Karpas-422 (cell line): ENCODE results near the gene STK33. TPM values are rescaled to one million over a fixed set of nuclear protein-coding genes. Genes with fewer than 3 reads are reported as not detected.

Source experiments
- DNase-seq: peaks from one replicate; pipeline ENCODE4 v3.0.0-alpha.2; 2015
- H2AFZ ChIP-seq: fragments of 200-600 bp; sonication (generic); 2 replicates; pipeline ENCODE4 v1.6.1; 2014; ENCODE audit warnings: antibody characterized with exemption, low read length, mixed read lengths
- H3K27ac ChIP-seq: fragments of 200-600 bp; sonication (generic); 2 replicates; pipeline ENCODE4 v1.5.1; 2014; ENCODE audit warnings: mild to moderate bottlenecking, low read length, moderate library complexity
- H3K27me3 ChIP-seq: fragments of 200-600 bp; sonication (generic); 2 replicates; pipeline ENCODE4 v1.6.1; 2014; ENCODE audit warnings: low read length, mixed read lengths
- H3K36me3 ChIP-seq: fragments of 200-600 bp; sonication (generic); 2 replicates; pipeline ENCODE4 v1.6.1; 2014; ENCODE audit warnings: low read length, mixed read lengths; ENCODE audit not compliant: insufficient read depth
- H3K4me1 ChIP-seq: fragments of 200-600 bp; sonication (generic); 2 replicates; pipeline ENCODE4 v1.6.1; 2014; ENCODE audit warnings: mild to moderate bottlenecking, low read length, mixed read lengths
- H3K4me2 ChIP-seq: fragments of 200-600 bp; sonication (generic); 2 replicates; pipeline ENCODE4 v1.6.1; 2014; ENCODE audit warnings: low read length, low read depth, mild to moderate bottlenecking; ENCODE audit not compliant: poor library complexity, severe bottlenecking
- H3K4me3 ChIP-seq: fragments of 200-600 bp; sonication (generic); 2 replicates; pipeline ENCODE4 v1.5.1; 2014; ENCODE audit warnings: mild to moderate bottlenecking, antibody characterized with exemption, low read length, mixed read lengths
- H3K79me2 ChIP-seq: fragments of 200-600 bp; sonication (generic); 2 replicates; pipeline ENCODE4 v1.6.1; 2014; ENCODE audit warnings: mild to moderate bottlenecking, low read length, mixed read lengths
- H3K9ac ChIP-seq: fragments of 200-600 bp; sonication (generic); 2 replicates; pipeline ENCODE4 v1.6.0; 2014; ENCODE audit warnings: low read length
- H3K9me2 ChIP-seq: fragments of 200-600 bp; sonication (generic), shearing (Covaris generic); replicated peaks from 2 replicates; pipeline ENCODE4 v1.6.0; 2014; ENCODE audit warnings: mild to moderate bottlenecking, low read length, moderate library complexity; ENCODE audit not compliant: insufficient read depth
- H3K9me3 ChIP-seq: fragments of 300-700, 200-600 bp; sonication (generic); 2 replicates; pipeline ENCODE4 v1.6.1; 2014; ENCODE audit warnings: low read length, mixed read lengths
- H4K20me1 ChIP-seq: fragments of 200-600 bp; sonication (generic); 2 replicates; pipeline ENCODE4 v1.6.1; 2014; ENCODE audit warnings: mild to moderate bottlenecking, antibody characterized with exemption, low read length, low read depth; ENCODE audit not compliant: insufficient read depth
- total RNA-seq: library from RNA; depleted of rRNA; stranded (reverse); fragments of >200 nt; shearing (Covaris generic); gene quantifications from 2 replicates; pipeline ENCODE4 v1.2.3, GENCODE V29; 2014; ENCODE audit warnings: low replicate concordance

Gene STK33
- total RNA-seq, 1 experiment from 2014 or later, result 20.2 TPM

DNA sequence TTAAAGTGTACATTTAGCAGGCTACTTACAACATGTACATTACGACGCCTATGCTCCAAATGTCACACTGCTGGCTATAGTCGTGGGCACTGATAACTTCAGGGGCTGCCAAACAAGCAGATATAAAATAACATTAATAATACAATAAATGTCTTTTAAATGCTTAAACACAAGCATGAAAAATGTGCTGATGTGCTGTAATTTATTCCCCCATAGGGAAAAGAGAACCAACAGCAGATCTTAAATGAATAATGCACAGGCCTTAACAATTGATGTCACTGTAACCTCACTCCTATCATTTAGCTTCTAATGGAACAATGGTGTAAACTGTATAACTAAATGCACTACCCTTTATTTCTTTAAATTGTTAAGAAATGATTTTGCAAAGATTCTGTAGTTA lies 153.4 kb downstream of the STK33 start:
- Histone ChIP-seq H3K4me1 (no peaks in the 10 kb centered on the region), H3K4me2 (no peak overlapping the region), H3K27ac (no peak overlapping the region), H3K9me3 (no peaks in the 10 kb centered on the region), H3K27me3 (no peaks in the 10 kb centered on the region), H3K36me3 (no peaks in the 10 kb centered on the region), H3K9me2 (no peaks in the 10 kb centered on the region), H3K79me2 (no peaks in the 10 kb centered on the region), H3K4me3 (no peak overlapping the region), H2AFZ (no peak overlapping the region), H4K20me1 (no peaks in the 10 kb centered on the region), H3K9ac (no peak overlapping the region)
- DNase-seq, result no peak

DNA sequence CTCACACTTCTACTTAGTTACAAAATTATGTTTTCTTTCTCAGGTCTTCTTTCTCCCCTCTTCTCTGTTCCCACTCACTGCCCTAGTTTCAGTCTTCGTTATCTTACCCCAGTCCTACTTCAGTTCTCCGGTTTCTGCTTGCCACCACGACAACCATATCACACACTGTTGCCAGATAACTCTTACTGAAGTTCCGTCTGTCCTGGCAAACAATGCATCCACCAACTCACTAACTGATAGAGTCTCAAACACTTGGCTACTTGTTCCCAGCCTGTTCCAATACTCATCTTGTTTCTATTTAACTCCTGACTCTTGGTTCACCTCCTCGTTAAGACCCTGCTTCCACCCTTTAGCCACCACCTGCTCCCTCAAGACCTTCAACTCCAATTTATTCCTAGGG lies 164.5 kb downstream of the STK33 start:
- Histone ChIP-seq H4K20me1 (no peaks in the 10 kb centered on the region), H2AFZ (no peak overlapping the region), H3K9ac (no peak overlapping the region), H3K9me3 (no peaks in the 10 kb centered on the region), H3K9me2 (no peaks in the 10 kb centered on the region), H3K4me1 (no peaks in the 10 kb centered on the region), H3K36me3 (no peaks in the 10 kb centered on the region), H3K27ac (no peak overlapping the region), H3K4me3 (no peak overlapping the region), H3K4me2 (no peak overlapping the region), H3K79me2 (no peaks in the 10 kb centered on the region), H3K27me3 (no peaks in the 10 kb centered on the region)
- DNase-seq, result no peak

DNA sequence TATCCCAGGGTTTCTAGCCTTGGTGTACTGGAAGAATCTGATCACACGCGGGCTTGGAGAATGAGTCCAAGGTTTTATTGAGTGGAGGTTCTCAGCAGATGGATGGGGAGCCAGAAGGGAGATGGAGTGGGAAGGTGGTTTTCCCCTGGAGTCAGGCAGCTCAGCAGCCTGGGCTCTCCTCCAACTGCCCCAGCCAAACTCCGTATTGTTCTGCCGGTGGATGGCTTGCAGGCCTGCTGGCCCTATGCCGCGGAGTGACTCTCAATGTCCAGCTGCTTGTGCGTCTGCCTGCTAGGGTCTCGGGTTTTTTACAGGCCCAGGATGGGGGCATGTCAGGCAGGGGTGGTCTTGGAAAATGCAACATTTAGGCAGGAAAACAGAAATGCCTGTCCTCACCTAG lies 168.0 kb downstream of the STK33 start:
- Histone ChIP-seq H3K9me3 (no peaks in the 10 kb centered on the region), H3K27me3 (no peaks in the 10 kb centered on the region), H3K4me3 (no peak overlapping the region), H4K20me1 (no peaks in the 10 kb centered on the region), H3K9me2 (no peaks in the 10 kb centered on the region), H3K9ac (no peak overlapping the region), H3K79me2 (no peaks in the 10 kb centered on the region), H3K4me1 (no peaks in the 10 kb centered on the region), H2AFZ (no peak overlapping the region), H3K4me2 (no peak overlapping the region), H3K27ac (no peak overlapping the region), H3K36me3 (no peaks in the 10 kb centered on the region)
- DNase-seq, result no peak

DNA sequence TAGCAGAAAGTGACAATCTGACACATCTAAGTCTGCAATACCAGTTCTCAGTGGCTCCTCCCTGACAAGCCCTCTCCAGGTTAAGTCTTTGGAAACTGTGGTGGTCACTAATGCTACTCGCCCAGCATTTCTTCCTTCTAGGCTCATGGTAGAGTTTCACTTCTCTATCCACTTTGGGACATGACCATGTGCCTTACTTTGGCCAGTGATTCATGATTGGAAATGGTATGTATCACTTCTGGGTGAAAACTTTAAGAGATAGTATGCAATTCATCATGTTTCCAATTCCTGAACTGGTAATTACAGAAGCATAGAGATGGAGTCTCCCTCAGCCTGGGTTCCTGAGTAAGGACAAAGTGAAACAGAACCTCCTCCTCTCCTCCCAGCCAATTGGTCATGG lies 178.8 kb downstream of the STK33 start:
- Histone ChIP-seq H3K27me3 (no peaks in the 10 kb centered on the region), H3K27ac (no peak overlapping the region)

DNA sequence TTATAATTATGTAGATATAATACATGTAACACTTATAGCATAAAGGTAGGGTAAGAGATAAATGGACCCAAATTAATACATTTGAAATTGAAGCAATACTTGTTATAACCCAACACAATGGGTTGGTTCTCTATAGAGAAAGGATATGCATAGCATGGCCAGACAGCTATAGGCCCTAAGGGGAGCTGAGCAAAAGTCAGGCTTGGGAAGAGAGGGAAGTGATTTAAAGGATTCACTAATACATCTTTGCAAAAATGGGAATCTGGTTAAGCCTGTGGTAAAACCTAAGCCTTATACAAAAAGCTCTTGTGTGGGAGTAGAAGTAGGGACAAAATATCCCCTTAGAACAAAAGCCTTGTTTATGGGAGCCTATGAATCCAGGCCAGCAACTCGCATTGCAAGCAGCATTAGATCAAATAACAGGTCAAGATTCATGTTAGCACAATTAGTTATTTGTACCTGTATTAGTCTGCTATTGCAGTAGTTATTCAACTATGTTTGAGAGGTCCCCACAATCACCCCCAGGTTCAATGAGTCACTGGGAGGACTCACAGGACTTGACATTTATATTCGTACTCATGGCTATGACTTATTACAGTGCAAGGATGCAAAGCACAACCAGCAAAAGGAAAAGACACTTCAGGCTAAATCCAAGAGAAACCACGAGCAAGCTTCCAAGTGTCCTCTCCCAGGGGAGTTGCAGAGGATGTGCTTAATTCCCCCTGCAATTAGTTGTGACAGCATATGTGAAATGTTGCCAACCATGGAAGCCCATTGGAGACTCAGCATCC lies 185.7 kb downstream of the STK33 start:
- no peaks in the 10 kb centered on the region for H4K20me1 ChIP-seq
- no peak for DNase-seq
- H3K4me1 ChIP-seq, result no peaks in the 10 kb centered on the region
- H3K27me3 ChIP-seq, result no peaks in the 10 kb centered on the region
- no peaks in the 10 kb centered on the region for H3K79me2 ChIP-seq
- H3K9ac ChIP-seq, result no peak overlapping the region
- no peak overlapping the region for H2AFZ ChIP-seq
- no peak overlapping the region for H3K4me3 ChIP-seq
- H3K27ac ChIP-seq, result no peak overlapping the region
- H3K9me2 ChIP-seq, result no peaks in the 10 kb centered on the region
- H3K4me2 ChIP-seq, result no peak overlapping the region
- peaks cover 4% of the 10 kb centered on the region; the same call in 1 of the 2 replicates for H3K9me3 ChIP-seq
- H3K36me3 ChIP-seq, result no peaks in the 10 kb centered on the region

More for the DNA sequence above, 178.8 kb downstream of the STK33 start:
- Histone ChIP-seq H2AFZ (no peak overlapping the region), H3K9me2 (no peaks in the 10 kb centered on the region), H3K4me1 (no peaks in the 10 kb centered on the region), H3K9ac (no peak overlapping the region), H3K4me3 (no peak overlapping the region), H3K36me3 (no peaks in the 10 kb centered on the region), H4K20me1 (no peaks in the 10 kb centered on the region), H3K4me2 (no peak overlapping the region), H3K79me2 (no peaks in the 10 kb centered on the region), H3K9me3 (no peaks in the 10 kb centered on the region)
- DNase-seq, result no peak

DNA sequence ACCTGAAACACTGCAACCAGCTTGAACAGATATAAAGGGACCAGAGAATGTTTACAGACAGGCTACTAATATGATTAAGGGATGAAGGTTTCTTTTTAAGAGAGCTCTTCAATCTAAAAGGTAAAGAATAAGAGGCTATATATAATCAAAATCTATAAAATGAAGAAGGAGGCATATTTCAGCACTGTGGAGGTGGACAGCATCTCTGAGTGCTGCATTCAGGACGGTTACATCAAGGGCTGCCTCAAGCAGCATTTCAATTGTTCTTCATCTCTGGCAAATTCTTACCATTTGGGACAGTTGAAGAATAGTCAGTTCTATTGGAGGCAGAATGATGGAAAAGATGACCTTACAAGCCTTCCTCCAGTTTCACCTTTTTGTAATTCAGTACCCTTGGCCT lies 190.7 kb downstream of the STK33 start:
- Histone ChIP-seq H3K9ac (no peak overlapping the region), H4K20me1 (no peaks in the 10 kb centered on the region), H3K27ac (no peak overlapping the region), H3K27me3 (no peaks in the 10 kb centered on the region), H3K79me2 (no peaks in the 10 kb centered on the region), H3K36me3 (no peaks in the 10 kb centered on the region), H3K9me2 (no peaks in the 10 kb centered on the region), H3K4me3 (no peak overlapping the region), H3K4me1 (no peaks in the 10 kb centered on the region), H3K9me3 (peaks cover 4% of the 10 kb centered on the region; the same call in 1 of the 2 replicates), H2AFZ (no peak overlapping the region), H3K4me2 (no peak overlapping the region)
- peak; percentile 46 for DNase-seq

DNA sequence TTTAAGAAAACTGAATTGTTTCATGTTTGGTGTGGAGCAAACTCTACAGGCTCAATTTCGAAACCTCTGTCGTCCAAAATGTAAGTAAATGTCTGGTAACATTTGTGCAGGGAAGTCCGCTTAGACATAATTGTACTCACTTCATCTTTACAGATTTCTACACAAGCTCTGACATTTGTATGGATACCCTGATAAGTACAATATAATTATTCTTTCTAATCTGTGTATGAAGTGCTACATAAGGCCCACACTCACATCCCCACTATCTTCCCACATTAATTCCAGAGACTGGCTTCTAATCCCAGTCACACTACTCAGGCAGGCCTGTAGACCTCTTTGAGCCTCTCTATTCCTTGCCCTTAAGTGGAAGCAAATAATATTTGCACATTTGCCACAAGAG lies 201.1 kb downstream of the STK33 start:
- H2AFZ ChIP-seq, result no peak overlapping the region
- H3K79me2 ChIP-seq, result no peaks in the 10 kb centered on the region
- H3K4me1 ChIP-seq, result no peaks in the 10 kb centered on the region
- no peak for DNase-seq
- no peaks in the 10 kb centered on the region for H3K27me3 ChIP-seq
- no peaks in the 10 kb centered on the region for H3K9me3 ChIP-seq
- no peak overlapping the region for H3K27ac ChIP-seq
- H4K20me1 ChIP-seq, result no peaks in the 10 kb centered on the region
- H3K9ac ChIP-seq, result no peak overlapping the region
- no peaks in the 10 kb centered on the region for H3K36me3 ChIP-seq
- no peak overlapping the region for H3K4me2 ChIP-seq
- no peaks in the 10 kb centered on the region for H3K9me2 ChIP-seq
- no peak overlapping the region for H3K4me3 ChIP-seq

- Histone ChIP-seq H3K4me3 (no peak overlapping the region), H3K36me3 (no peaks in the 10 kb centered on the region), H4K20me1 (no peaks in the 10 kb centered on the region), H3K9ac (no peak overlapping the region), H3K4me1 (no peaks in the 10 kb centered on the region), H3K79me2 (no peaks in the 10 kb centered on the region), H3K27me3 (no peaks in the 10 kb centered on the region), H2AFZ (no peak overlapping the region), H3K4me2 (no peak overlapping the region), H3K9me3 (no peaks in the 10 kb centered on the region), H3K9me2 (no peaks in the 10 kb centered on the region), H3K27ac (no peak overlapping the region)
- DNase-seq, result no peak
These were observed 201.9 kb downstream of the STK33 start for GRCh38 chr11:8392166-8392565.
